ENCODE measurements around the gene MEGF8.
A peak's percentile ranks its signal among the peaks of the same experiment; 100 is the strongest.

MEGF8 gene

DNA sequence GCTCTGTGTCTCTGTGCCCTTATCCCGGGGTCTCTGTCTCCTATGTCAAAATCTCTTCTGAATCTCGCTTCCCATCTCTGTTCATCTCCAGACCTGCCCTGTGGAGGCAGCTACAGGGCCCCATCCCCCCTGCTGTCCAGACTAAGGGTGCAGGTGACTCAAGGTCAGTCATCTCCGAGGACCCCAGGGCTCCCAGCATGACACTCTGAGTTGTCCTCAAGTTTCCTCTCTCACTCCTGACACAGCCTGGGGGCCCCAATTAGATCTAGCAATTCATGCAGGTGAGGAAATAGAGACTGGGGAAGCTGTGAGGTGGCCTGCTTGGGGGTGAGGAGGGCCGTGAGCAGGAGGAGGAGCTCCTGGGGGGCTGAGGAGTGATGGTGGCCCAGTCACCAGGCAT, 66.7 kb downstream of the MEGF8 start:
- DNase-seq, result no peak

DNA sequence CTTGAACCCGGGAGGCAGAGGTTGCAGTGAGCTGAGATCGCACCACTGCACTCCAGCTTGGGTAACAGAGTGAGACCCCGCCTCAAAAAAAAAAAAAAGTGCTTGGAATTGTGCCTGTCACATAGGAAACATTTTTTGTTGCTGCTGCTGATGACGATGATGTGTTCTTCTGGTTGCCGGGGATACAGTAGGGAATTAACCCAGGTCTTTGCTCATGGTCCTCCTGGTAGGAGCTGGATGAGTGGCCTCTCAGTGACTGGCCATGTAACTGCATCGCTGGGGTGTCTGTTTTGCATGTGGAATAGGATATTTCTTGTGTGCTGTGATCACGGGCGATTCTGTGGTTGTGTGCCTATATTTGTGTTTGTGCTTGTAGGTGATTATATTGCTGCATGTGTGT, 69.3 kb downstream of the MEGF8 start:
- DNase-seq, result no peak

DNA sequence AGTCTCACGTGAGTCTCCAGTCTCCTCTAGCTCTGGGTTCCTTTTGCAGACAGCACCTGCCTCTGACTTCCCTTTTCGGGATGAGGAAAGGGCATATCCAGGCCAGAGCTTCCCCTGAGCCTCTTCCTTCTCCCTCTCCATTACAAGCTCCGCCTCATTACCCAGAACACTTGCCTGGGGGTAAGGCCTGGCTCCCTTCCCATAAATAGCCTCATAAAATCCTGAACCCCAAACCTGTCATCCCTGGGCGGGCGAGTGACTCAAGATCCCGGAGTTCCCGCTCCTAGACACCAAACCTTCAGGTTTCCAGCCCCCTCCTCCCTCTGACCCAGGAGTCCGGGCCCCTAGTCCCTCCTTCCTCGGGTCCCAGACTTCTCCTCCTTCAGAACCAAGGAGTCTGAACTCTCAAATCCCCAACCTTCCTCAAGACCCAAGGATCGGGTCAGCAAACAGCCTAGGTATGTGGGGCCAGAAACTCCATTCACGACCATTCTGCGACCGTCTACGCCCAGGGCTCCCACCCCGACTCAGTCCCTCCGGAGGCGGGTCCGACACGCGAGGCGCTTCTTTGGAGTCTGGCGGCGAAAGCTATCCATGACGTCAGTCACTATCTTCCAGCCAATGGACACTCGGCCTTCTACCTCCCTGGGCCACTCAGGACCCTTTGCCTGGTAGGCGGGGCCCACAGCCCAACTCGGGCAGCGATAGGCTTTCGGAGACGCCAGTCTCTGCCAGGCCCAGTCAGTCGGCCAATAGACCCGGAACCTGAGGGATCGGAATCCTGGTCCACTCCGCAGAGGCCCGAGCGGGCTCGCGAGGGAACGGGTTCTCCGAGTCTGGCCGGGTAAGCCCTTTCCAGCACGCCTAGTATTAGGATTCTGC, 71.2 kb downstream of the MEGF8 start:
- DNase-seq, result peak; percentile 98

DNA sequence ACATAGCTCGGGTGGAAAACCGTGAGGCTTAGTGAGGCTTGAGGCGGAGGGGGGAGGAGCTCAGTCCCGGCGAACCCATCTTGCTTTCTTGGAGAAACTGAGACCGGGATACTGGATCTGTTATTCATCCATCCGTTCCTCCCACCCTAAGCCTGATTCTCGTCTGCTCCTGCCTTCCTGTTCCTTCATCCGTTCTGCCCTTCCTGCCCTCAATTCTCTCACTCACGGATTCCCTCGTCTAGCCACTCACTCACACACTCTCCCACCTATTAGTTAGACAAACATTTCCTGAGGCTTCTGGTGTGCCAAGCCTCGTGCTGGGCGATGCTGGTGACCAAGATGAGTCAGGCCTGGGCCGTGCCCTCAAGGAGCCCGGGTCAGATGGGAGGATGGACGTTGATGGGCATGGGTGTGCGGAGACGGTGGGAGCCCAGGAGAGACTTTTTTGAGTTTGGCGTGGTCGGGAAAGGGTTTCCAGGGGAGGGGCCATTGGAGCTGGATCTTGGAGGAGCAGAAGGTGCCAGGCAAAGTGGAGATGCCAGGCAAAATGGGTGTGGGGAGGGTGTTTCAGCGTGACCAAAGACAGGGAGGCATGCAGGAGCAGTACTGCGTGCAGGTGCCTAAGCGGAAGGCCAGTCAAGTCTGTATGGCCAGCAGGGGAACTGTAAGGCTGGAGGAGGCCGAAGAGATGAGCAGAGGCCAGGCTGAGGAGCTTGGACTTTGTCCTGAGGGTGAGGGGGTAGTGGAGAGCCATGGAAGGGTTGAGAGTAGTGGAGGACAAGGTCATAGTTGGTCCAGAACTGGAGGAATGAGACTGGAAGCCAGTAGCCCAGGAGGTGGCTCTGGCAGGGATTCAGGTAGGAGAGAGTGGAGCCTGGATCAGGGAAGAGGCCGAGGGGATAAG, 72.1 kb downstream of the MEGF8 start:
- peak; percentile 11 for DNase-seq

DNA sequence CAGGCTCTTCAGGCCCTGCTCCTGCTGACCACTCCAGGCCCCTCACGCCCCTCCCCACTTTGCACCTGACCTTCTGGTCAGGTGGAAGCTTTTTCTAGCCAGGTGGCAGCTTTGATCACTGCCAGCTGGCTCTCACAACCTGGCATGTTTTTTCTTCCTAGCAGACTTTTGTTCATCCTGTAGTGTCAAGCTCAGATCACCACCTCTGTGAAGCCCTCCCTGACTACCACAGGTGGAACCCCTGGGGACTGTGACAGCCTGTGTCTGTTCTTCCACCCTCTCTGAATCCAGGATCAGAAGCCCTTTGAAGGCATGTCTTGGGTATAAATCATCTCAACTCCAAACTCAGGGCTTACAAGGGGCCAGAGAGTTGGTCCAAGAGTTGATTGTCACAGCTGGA, 75.0 kb downstream of the MEGF8 start:
- DNase-seq, result no peak

DNA sequence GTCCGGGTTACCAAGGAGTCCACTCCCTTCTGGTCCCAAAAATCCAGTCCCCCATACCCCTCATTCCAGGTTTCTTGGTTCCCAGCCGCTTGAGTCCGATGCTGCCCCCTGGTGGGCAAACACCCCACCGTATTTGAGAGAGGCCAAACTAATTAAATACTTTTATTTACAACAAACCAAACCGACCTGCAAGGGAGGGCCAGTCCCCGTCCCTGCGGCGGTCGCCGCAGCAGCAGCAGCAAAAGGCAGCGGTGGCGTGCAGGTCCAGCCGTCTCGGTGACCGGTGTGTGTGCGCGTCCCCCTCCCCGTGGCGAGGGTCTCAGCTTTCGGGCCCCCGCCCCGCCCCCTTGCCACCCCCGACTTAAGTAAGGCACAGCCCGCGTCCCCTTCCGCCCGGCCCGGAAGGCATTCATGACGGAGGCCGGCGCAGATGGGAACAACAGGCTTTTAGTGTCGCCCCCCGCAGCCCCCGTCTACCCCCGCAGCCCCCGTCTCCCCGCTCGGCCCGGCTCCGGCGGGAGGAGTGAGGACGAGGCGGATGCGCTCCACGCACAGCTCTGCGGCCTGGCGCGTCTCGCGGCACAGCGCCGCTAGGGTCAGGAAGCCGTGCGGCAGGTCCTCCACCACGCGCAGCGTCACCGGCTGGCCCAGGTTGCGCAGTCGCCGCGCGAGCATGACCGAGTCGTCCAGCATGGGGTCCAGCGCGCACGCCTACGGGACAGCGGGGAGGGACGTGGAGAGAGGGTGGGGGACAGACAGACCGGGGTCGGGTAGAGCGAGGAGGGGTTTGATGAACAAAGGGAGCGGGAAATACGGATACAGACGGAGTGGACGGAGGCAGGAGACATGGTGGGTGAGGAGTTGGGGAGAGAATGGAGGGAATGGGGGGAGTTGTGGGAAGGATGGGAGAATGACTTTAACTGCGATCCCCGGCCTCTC, 76.2 kb downstream of the MEGF8 start:
- peak; percentile 51 for DNase-seq

- DNase-seq, result no peak
Observed at GRCh38 chr19:42402376-42403116, 77.1 kb downstream of the MEGF8 start.

DNA sequence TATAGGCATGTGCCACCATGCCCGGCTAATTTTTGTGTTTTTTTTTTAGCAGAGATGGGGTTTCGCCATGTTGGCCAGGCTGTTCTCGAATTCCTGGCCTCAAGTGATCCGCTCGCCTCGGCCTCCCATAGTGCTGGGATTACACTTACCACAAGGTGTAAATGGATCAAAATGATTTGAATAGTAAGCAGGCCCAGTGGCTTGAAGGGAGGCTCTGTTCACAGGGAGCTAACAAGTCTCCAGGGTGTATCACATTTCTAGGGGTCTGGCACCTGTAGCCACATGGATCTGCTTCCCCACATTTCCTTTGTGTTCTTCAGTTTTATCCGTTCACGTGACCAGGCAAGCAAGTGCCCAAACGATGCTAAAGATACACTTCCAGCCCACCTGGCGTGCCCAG, 78.2 kb downstream of the MEGF8 start:
- DNase-seq, result no peak

- no peak for DNase-seq
Observed at GRCh38 chr19:42406111-42406510, 80.7 kb downstream of the MEGF8 start.

GRCh38 chr19:42407085-42407815, 81.8 kb downstream of the MEGF8 start:
- DNase-seq, result no peak

- DNase-seq, result no peak
Observed at GRCh38 chr19:42407816-42408175, 82.4 kb downstream of the MEGF8 start.

- DNase-seq, result no peak
Observed at GRCh38 chr19:42409477-42409876, 84.0 kb downstream of the MEGF8 start.

- no peak for DNase-seq
Observed at GRCh38 chr19:42410371-42410770, 84.9 kb downstream of the MEGF8 start.

DNA sequence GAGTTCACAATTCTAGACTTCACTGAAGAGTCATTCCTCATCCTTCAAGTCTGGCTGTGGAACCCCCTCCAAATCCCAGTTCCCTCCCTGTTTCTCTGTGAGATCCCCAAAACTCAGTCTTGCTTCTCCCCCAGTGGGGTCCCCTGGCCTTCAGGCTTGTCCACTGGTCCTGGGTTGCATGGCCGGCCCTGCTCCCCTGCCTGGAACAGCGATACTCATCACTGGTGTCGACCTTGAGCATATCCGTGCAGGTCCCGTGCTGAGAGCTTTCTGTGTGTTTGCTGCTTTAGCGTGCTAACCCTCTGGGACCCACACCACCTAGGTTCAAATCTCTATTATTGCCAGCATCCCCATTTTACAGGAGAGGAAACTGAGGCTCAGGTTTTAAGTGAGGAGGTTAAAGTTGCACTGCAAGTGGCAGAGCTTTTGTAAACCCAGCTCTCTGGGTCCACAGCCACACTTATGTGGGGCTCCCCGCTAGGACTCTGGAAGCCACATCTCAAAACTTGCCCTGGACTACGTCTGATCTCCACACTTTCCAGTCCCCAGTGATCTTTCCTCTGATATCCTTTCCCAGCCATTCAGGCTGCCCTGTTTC, 86.2 kb downstream of the MEGF8 start:
- DNase-seq, result no peak

DNA sequence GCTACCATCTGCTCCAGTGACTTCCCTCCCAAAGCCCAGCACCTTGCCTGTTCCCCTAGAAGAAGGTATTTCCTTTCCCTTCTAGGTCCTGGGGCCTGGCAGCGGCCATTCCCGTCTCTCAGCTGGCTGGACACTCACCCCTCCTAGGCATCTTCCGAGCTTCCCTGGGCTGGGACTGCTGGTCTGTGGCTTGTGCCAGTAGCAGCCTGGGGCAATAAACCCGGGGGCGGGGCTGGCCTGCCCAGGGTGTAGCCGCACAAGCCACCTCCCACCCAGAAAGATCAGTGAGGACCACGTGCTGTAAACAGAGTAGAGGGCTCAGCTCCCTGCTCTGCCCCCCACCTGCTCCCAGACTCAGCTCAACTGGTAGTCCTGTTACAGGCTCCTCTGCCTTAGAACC, 86.8 kb downstream of the MEGF8 start:
- no peak for DNase-seq

GRCh38 chr19:42412661-42413076, 87.2 kb downstream of the MEGF8 start:
- no peak for DNase-seq

DNA sequence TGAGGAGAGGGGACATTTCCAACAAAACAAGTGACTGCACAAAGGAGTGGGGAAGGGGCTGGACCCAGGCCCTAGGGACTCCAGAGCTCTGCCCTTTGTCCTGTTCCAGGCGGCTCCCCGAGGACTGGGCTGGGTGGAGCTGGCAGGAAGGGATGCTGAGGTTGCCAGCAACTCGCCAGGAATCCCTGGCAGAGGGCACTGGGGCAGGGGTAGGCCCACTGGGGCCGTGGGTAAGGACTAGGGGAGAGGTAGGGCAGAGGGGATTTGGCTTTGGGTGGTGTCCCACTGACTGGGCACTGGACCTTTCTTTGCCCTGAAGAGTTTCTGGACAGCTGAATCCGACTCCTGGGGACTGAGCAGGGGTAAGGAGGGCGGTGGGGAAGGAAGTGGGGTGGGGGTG, 93.9 kb downstream of the MEGF8 start:
- DNase-seq, result no peak

DNA sequence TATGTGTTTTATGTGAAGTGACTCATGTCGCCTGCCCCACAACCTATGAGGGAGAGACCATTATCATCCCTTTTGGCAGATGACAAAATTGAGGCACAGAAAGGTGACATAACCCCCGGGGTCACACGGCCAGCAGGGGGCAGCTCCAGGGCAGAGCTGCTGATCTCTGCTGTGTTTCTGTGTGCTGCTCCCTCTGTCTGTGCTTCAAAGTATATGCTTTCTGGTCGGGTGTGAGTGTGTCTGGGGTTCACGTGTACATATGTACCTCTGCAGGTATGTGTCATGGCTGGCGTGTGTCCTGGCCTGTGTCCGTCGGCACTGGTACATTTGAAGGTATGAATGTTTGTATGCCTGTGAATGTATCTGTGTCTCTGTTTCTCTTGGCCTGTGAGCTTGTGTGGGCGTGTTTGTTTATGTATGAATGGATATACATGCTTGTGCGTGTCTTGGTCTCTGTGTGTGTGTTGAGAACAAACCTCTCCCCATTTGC, 94.7 kb downstream of the MEGF8 start:
- DNase-seq, result peak; percentile 57

DNA sequence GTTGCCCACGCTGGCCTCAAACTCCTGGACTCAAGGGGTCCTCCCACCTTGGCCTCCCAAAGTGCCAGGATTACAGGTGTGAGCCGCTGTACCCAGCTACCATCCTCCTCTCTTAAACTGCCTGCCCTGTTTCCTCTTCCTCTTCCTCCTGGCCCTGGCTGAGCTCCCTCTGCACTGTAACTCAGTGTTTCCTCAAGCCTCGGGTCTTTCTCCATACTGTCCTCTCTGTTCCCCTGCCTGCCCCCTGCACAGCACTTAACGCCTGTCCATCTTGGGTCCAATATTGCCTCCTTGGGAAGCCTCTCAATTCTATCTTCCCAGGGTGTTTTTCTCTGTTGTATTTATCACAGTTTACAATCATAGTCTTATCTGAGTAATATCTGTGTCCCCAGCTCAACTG, 95.7 kb downstream of the MEGF8 start:
- DNase-seq, result no peak

DNA sequence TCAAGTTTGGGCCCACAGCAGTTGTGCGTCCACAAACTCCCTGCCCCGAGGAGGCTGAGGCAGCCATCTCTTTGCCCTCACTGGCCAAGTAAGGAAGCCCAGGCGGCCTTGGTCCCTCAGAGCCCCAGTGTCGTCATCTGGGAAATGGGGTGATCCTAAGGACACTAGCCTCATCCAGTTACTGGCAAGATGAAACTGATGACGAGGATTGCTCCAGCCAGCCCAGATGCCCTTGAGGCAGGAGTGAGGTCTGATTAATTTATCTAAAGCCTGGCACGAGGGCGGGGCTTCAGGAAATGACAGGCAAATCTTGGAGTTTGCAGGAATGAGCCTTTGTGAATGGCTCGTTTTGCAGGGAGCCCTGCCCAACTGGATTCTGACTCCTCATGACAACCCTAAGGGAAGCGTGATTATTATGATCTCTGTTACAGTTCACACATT, 96.2 kb downstream of the MEGF8 start:
- DNase-seq, result no peak

All from inflammatory macrophage treated with lipopolysaccharide for 4 hours (primary cell).